Ishikawa (cell line): ENCODE results near the gene OPTN.

Experiments
- CEBPB ChIP-seq: IDR thresholded peaks from 2 replicates; pipeline ENCODE4 v1.6.1; 2012
- CREB1 ChIP-seq: IDR thresholded peaks from 2 replicates; pipeline ENCODE4 v1.6.1; 2012; ENCODE audit warnings: low read depth
- EGR1 ChIP-seq: IDR thresholded peaks from 2 replicates; pipeline ENCODE4 v1.6.1; 2012
- EP300 ChIP-seq: IDR thresholded peaks from 2 replicates; pipeline ENCODE4 v1.6.1; 2012; ENCODE audit warnings: borderline replicate concordance
- FOXM1 ChIP-seq: IDR thresholded peaks from 2 replicates; pipeline ENCODE4 v1.6.1; 2012; ENCODE audit warnings: low read depth, borderline replicate concordance
- NFIC ChIP-seq: IDR thresholded peaks from 2 replicates; pipeline ENCODE4 v1.6.1; 2012
- RAD21 ChIP-seq: IDR thresholded peaks from 2 replicates; pipeline ENCODE4 v1.6.1; 2012; ENCODE audit warnings: low read depth
- TAF1 ChIP-seq: IDR thresholded peaks from 2 replicates; pipeline ENCODE4 v1.6.1; 2012; ENCODE audit warnings: low read depth, mild to moderate bottlenecking
- TCF12 ChIP-seq: IDR thresholded peaks from 2 replicates; pipeline ENCODE4 v1.6.1; 2012; ENCODE audit warnings: low read depth
- TEAD4 ChIP-seq: IDR thresholded peaks from 2 replicates; pipeline ENCODE4 v1.6.1; 2012
- YY1 ChIP-seq: IDR thresholded peaks from 2 replicates; pipeline ENCODE4 v1.6.1; 2012; ENCODE audit warnings: low read depth
- ZBTB7A ChIP-seq: IDR thresholded peaks from 2 replicates; pipeline ENCODE4 v1.6.1; 2012; ENCODE audit warnings: low read depth
- TF ChIP-seq, protein P1 (sequence below): IDR thresholded peaks from 2 replicates; pipeline ENCODE4 v1.6.1; 2012; ENCODE audit warnings: low read depth, mild to moderate bottlenecking
- TF ChIP-seq, protein P2 (sequence below): IDR thresholded peaks from 2 replicates; pipeline ENCODE4 v1.6.1; 2012
- TF ChIP-seq, protein P3 (sequence below): IDR thresholded peaks from 2 replicates; pipeline ENCODE4 v1.6.1; 2012

OPTN gene

DNA sequence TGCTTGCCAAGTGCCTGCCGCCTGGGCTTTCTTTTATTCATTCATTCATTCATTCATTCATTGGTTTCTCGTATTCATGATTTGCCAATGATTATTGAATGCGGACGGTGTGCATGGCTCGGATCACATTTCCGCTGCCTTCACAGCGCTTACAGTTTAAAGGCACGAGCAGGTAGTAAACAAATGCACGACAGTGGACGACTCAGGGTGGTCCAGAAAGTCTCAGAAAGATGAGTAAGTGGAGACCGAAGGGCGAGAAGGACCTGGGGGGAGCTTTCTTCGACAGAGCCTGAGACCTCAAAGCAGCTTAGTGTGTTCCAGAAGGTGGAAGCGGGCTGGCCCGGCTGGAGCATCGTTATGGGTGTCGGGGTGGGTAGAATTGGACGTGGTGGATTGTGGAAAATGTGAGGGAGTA is 61.9 kb downstream of the OPTN start:
- TF ChIP-seq, protein P1, sequence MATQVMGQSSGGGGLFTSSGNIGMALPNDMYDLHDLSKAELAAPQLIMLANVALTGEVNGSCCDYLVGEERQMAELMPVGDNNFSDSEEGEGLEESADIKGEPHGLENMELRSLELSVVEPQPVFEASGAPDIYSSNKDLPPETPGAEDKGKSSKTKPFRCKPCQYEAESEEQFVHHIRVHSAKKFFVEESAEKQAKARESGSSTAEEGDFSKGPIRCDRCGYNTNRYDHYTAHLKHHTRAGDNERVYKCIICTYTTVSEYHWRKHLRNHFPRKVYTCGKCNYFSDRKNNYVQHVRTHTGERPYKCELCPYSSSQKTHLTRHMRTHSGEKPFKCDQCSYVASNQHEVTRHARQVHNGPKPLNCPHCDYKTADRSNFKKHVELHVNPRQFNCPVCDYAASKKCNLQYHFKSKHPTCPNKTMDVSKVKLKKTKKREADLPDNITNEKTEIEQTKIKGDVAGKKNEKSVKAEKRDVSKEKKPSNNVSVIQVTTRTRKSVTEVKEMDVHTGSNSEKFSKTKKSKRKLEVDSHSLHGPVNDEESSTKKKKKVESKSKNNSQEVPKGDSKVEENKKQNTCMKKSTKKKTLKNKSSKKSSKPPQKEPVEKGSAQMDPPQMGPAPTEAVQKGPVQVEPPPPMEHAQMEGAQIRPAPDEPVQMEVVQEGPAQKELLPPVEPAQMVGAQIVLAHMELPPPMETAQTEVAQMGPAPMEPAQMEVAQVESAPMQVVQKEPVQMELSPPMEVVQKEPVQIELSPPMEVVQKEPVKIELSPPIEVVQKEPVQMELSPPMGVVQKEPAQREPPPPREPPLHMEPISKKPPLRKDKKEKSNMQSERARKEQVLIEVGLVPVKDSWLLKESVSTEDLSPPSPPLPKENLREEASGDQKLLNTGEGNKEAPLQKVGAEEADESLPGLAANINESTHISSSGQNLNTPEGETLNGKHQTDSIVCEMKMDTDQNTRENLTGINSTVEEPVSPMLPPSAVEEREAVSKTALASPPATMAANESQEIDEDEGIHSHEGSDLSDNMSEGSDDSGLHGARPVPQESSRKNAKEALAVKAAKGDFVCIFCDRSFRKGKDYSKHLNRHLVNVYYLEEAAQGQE, result no peak
- TF ChIP-seq, protein P2, sequence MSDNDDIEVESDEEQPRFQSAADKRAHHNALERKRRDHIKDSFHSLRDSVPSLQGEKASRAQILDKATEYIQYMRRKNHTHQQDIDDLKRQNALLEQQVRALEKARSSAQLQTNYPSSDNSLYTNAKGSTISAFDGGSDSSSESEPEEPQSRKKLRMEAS, result 0 out of 2 replicates have a peak, but pooled peaks have one; percentile 4
- TF ChIP-seq CREB1, result no peak

DNA sequence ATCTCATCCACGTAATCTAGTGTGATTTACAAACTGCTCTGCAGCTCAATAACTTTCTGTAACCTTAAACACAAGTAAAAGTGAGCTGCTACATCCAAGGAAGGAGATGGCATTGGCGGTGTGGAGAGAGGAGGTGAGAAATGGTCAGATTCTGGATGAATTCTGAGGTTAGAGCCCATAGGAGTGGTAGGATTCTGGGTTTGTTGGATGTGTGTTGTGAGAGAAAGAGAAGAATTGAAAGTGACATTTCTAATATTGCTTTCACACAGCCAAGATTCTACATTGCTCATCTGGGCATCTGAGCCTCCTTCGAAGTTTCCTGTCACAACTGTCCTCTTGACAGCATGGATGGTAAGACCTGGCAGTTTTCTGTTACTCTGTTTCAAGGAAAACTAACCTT is 63.9 kb downstream of the OPTN start:
- TF ChIP-seq NFIC, result no peak
- TF ChIP-seq TAF1, result no peak
- TF ChIP-seq, protein P3, sequence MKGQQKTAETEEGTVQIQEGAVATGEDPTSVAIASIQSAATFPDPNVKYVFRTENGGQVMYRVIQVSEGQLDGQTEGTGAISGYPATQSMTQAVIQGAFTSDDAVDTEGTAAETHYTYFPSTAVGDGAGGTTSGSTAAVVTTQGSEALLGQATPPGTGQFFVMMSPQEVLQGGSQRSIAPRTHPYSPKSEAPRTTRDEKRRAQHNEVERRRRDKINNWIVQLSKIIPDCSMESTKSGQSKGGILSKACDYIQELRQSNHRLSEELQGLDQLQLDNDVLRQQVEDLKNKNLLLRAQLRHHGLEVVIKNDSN, result no peak
- TF ChIP-seq YY1, result no peak
- TF ChIP-seq, protein P2, result no peak
- no peak for TF ChIP-seq EP300
- no peak for TF ChIP-seq TCF12
- no peak for TF ChIP-seq CEBPB
- no peak for TF ChIP-seq RAD21
- TF ChIP-seq FOXM1, result no peak
- TF ChIP-seq, protein P1, result no peak
- no peak for TF ChIP-seq TEAD4
- no peak for TF ChIP-seq ZBTB7A
- TF ChIP-seq EGR1, result no peak
- TF ChIP-seq CREB1, result no peak

DNA sequence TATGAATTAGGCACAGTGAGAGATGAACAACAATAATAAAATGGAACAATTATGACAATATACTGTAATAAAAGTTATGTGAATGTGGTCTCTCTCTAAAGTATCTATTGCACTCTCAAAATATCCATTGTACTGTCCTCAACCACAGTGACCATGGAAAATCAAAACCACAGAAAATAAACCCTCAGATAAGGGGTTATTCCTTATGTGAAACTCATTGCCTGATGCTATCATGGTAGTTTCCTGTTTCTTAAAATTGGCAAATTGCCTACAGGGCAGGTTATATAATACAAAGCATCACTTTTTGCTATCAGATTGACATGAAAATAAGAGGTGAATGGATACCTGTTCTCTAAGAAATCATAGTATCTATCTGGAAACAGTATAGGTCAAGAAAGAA is 65.2 kb downstream of the OPTN start:
- no peak for TF ChIP-seq YY1
- TF ChIP-seq TAF1, result no peak
- no peak for TF ChIP-seq RAD21
- TF ChIP-seq EP300, result no peak
- TF ChIP-seq NFIC, result no peak
- no peak for TF ChIP-seq ZBTB7A
- no peak for TF ChIP-seq TCF12
- TF ChIP-seq FOXM1, result no peak
- TF ChIP-seq, protein P2, result no peak
- TF ChIP-seq CEBPB, result no peak
- TF ChIP-seq, protein P3, result no peak
- TF ChIP-seq CREB1, result no peak
- TF ChIP-seq, protein P1, result no peak
- TF ChIP-seq EGR1, result no peak
- no peak for TF ChIP-seq TEAD4

DNA sequence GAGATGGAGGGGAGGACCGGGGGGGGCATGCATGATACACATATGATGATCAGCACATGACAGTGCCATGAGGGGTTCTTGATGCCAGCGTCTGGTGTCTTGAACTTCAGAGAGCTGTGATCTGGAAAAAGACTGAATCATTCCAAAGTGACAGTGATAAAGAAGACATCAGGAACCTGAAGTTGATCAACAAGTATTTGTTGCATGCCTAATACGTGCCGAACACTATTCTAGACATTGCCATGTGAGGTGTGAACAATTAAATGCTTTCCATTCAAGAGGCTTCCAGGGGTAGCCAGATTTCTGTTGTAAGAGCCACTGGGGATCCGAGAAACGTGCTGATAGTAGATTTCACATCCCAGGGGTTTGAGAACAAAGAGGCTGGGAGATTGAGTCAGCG is 67.6 kb downstream of the OPTN start:
- TF ChIP-seq CEBPB (no peak), TCF12 (no peak), NFIC (no peak), TEAD4 (no peak), RAD21 (no peak)
- TF ChIP-seq, protein P1, result no peak
